Activated T-helper 1 cell treated with anti-CD3 and anti-CD28 coated beads, Interleukin-12 subunit alpha, Interleukin-12 subunit beta, Interleukin-2, Interleukin-4 antibody, amounts not matched to agents 30 ng/mL and 10 ng/mL and 1 ng/mL, durations not matched to agents 14 hours and 24 hours and 36 hours (primary cell): Measurements from ENCODE around the gene ZNF674. TPM values are rescaled to one million over a fixed set of nuclear protein-coding genes. Genes with fewer than 3 reads are reported as not detected.
A peak's percentile ranks its signal among the peaks of the same experiment; 100 is the strongest.

Source experiments
- DNase-seq: peaks from one replicate; pipeline ENCODE4 v3.0.0; 2021; ENCODE audit warnings: low spot score
- H3K27ac Mint-ChIP-seq: one replicate; pipeline ENCODE4 v1.8.0; 2021; ENCODE audit warnings: mild to moderate bottlenecking, mixed read lengths
- H3K27me3 Mint-ChIP-seq: one replicate; pipeline ENCODE4 v1.8.0; 2022; ENCODE audit warnings: mild to moderate bottlenecking, moderate library complexity, mixed read lengths; ENCODE audit not compliant: insufficient read depth
- H3K36me3 Mint-ChIP-seq: one replicate; pipeline ENCODE4 v1.8.0; 2021; ENCODE audit warnings: low read depth, mixed read lengths
- H3K4me1 Mint-ChIP-seq: one replicate; pipeline ENCODE4 v1.8.0; 2021; ENCODE audit warnings: low read depth, mixed read lengths
- H3K4me3 Mint-ChIP-seq: one replicate; pipeline ENCODE4 v1.8.0; 2021; ENCODE audit warnings: mild to moderate bottlenecking, moderate library complexity, mixed read lengths
- H3K9me3 Mint-ChIP-seq: one replicate; pipeline ENCODE4 v1.8.0; 2021; ENCODE audit warnings: mixed read lengths
- intact Hi-C: fragments of 100-400 bp; cut with micrococcal nuclease; formaldehyde crosslinking; loops from one replicate; pipeline ENCODE4 v1.15.1; 2024
- total RNA-seq: library from RNA; stranded (reverse); gene quantifications from 2 replicates; pipeline ENCODE4 v1.2.3, GENCODE V29; 2022

The ZNF674 gene
- 1.8 and 3.5 TPM in 2 replicates for total RNA-seq

DNA sequence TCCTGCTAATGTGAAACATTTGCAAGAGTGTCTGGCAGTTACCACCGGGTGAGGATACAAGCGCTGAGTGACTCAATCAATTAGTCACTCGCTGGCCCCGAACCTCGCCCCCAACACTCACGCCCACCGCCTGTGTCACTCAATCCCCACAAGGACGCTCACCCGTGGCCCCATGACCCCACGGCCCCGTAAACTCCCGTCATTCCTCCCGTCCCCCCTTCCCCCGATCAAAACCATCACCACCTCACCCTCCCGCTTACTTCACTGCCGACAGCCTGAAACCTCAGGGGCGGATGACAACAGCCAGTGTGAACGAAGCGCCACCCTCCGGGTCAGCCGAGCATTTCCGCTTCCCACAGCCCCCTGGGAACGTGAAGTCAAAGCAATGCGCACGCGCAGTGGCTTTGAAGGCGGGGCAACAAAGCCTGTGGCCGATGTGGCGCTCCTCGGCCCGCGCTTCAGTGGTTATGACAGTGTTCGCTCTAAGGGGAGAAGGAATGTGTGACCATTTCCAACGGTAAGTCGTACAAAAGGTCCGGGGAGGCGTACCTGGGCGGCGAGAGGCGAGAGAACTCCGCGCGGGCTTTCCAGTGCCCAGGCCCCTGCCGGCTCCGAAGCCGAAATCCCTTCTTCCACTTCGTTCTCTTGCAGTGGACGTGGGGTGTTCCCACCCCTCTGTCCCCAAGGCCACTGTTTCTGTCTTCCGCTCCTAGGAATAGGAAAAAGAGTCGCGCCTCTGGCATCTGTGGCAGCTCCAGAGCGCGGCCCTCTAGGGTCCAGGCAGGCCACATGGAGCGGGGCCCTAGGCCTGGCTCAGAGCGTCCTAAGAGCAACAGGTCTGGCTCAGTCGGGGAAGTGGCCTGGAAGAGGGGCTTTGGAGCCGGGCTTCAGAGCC, at the start of gene ZNF674:
TSS of gene ZNF674 (minus strand) at position 311 of the 895 bp plus-strand sequence. CDS start 3,334 bp downstream, outside the sequence.
- peak; percentile 90 for DNase-seq
- H3K36me3 Mint-ChIP-seq, result peaks cover 18% of the 10 kb centered on the region
- H3K27ac Mint-ChIP-seq, result peak within 1 kb of the TSS; percentile 97
- H3K4me3 Mint-ChIP-seq, result peak within 1 kb of the TSS; percentile 97
- peaks cover 36% of the 10 kb centered on the region for H3K4me1 Mint-ChIP-seq
- no peaks in the 10 kb centered on the region for H3K27me3 Mint-ChIP-seq
- intact Hi-C loops, result loop anchor here (1.0 to 5.0 kb wide), 7 partner anchors 28 to 584 kb away; partner anchors contain the start of genes CHST7 and SLC9A7
- H3K9me3 Mint-ChIP-seq, result no peaks in the 10 kb centered on the region

- no peaks in the 10 kb centered on the region for H3K9me3 Mint-ChIP-seq
- H3K27me3 Mint-ChIP-seq, result no peaks in the 10 kb centered on the region
- intact Hi-C loops, result no loop called here
- DNase-seq, result no peak
- peaks cover 7% of the 10 kb centered on the region for H3K36me3 Mint-ChIP-seq
- H3K4me1 Mint-ChIP-seq, result peaks cover 29% of the 10 kb centered on the region
- H3K27ac Mint-ChIP-seq, result no peak overlapping the region
- H3K4me3 Mint-ChIP-seq, result no peak overlapping the region
Observed at GRCh38 chrX:46589977-46590723, 44.9 kb upstream of the ZNF674 start.

DNA sequence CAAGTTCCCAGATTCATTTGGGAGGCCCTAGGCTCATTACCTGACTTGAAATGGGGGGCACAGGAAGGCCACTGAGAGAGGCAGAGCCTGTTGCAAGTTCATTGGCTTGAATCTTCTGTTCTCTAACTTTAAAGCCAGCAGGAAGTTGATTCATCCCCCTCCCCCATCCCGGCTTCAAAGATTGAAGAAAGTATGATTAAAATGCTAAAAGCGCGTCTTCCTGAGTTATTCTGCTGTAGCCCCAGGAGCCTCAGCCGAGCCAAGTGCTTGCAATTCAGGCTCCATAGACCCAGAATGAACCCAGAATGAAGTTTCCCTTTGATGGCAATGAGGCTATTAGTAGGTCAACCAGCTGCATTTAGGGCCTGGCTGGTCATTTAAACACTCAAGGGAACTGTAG, 43.0 kb upstream of the ZNF674 start:
- Mint-ChIP-seq H3K27ac (peak overlapping the region; percentile 73), H3K9me3 (no peaks in the 10 kb centered on the region), H3K4me1 (peaks cover 25% of the 10 kb centered on the region), H3K27me3 (no peaks in the 10 kb centered on the region), H3K36me3 (peaks cover 9% of the 10 kb centered on the region), H3K4me3 (peak overlapping the region; percentile 66)
- intact Hi-C loops, result no loop called here
- peak; percentile 17 for DNase-seq

- H3K4me1 Mint-ChIP-seq, result peaks cover 25% of the 10 kb centered on the region
- H3K27me3 Mint-ChIP-seq, result no peaks in the 10 kb centered on the region
- H3K4me3 Mint-ChIP-seq, result peak overlapping the region; percentile 66
- no peaks in the 10 kb centered on the region for H3K9me3 Mint-ChIP-seq
- no peak for DNase-seq
- peaks cover 9% of the 10 kb centered on the region for H3K36me3 Mint-ChIP-seq
- intact Hi-C loops, result loop anchor here (1.0 kb wide), 4 partner anchors 15 to 118 kb away; partner anchors contain the start of gene ZNF674
- peak overlapping the region; percentile 73 for H3K27ac Mint-ChIP-seq
Observed at GRCh38 chrX:46587753-46588171, 42.5 kb upstream of the ZNF674 start.

DNA sequence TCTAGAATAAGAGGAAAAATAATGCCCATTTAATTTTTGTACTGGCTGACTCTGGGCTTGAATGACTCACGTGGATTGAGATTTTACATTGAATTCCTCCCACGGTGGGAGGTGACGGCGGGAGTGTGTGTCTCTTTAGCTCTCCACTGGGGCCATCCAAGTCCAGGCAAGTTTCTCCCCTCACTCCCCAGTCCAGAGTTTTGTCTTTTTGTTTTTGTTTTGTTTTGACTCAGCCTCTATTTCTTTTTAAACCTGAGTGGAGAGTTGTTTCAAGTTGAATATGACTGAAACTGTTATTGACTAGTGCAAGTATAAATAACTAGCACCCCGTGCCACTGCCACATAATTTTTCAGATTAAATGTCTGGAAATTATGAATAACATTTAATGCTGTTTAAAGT, 41.9 kb upstream of the ZNF674 start:
- no peak for DNase-seq
- intact Hi-C loops, result loop anchor here (1.0 kb wide), 4 partner anchors 15 to 118 kb away; partner anchors contain the start of gene ZNF674
- Mint-ChIP-seq H3K4me3 (peak overlapping the region; percentile 3), H3K36me3 (peaks cover 9% of the 10 kb centered on the region), H3K27ac (peak overlapping the region; percentile 70), H3K27me3 (no peaks in the 10 kb centered on the region), H3K4me1 (peaks cover 25% of the 10 kb centered on the region), H3K9me3 (no peaks in the 10 kb centered on the region)

GRCh38 chrX:46584736-46585135, 39.5 kb upstream of the ZNF674 start:
- H3K4me3 Mint-ChIP-seq, result no peak overlapping the region
- H3K27me3 Mint-ChIP-seq, result no peaks in the 10 kb centered on the region
- no peaks in the 10 kb centered on the region for H3K9me3 Mint-ChIP-seq
- no peak overlapping the region for H3K27ac Mint-ChIP-seq
- intact Hi-C loops, result no loop called here
- peaks cover 22% of the 10 kb centered on the region for H3K4me1 Mint-ChIP-seq
- peaks cover 10% of the 10 kb centered on the region for H3K36me3 Mint-ChIP-seq
- no peak for DNase-seq

- intact Hi-C loops, result no loop called here
- Mint-ChIP-seq H3K27me3 (no peaks in the 10 kb centered on the region), H3K4me3 (no peak overlapping the region), H3K4me1 (peaks cover 18% of the 10 kb centered on the region), H3K27ac (no peak overlapping the region), H3K36me3 (peaks cover 13% of the 10 kb centered on the region), H3K9me3 (no peaks in the 10 kb centered on the region)
- DNase-seq, result no peak
Observed at GRCh38 chrX:46582966-46583365, 37.7 kb upstream of the ZNF674 start.

DNA sequence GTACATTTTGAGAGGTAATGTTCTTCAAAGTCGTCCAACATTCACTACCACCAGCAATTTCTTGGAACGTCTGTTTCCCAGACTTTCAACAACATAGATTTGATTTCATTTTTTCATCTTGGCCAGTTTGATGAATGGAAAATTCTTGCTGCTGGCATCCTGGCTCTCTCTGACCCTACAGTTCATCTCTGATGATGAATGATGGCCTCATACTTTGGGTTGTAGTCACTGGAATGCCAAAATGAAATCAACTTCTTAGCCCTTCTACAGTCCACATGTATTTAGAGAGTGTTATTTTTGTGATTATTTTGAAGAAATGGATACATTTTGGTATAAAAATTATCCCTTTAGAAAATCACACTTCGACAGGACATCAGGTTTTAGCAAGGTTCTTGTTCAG, 37.1 kb upstream of the ZNF674 start:
- DNase-seq, result no peak
- no peak overlapping the region for H3K27ac Mint-ChIP-seq
- peaks cover 19% of the 10 kb centered on the region for H3K36me3 Mint-ChIP-seq
- intact Hi-C loops, result no loop called here
- no peak overlapping the region for H3K4me3 Mint-ChIP-seq
- H3K9me3 Mint-ChIP-seq, result no peaks in the 10 kb centered on the region
- H3K27me3 Mint-ChIP-seq, result no peaks in the 10 kb centered on the region
- H3K4me1 Mint-ChIP-seq, result peaks cover 18% of the 10 kb centered on the region

DNA sequence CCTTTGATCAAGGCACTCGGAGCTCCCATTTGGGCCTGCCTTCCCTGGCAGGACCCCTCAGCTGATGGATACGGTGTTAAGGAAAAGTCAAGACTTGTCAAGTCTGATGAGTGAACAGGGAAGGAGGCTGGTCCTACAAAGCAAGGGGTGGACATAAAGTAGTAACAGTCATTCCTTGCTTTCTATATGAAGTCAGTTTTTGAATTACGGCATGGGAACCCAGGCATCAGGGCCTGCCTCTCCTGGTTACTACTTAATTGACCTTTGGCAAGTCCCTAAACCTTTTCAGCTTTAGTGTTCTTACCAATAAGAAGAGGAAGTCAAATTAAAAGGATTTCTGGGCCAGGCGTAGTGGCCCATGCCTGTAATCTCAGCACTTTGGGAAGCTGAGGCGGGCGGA, 35.4 kb upstream of the ZNF674 start:
- peaks cover 23% of the 10 kb centered on the region for H3K36me3 Mint-ChIP-seq
- DNase-seq, result no peak
- H3K4me1 Mint-ChIP-seq, result peaks cover 25% of the 10 kb centered on the region
- no peak overlapping the region for H3K27ac Mint-ChIP-seq
- intact Hi-C loops, result no loop called here
- H3K27me3 Mint-ChIP-seq, result no peaks in the 10 kb centered on the region
- no peaks in the 10 kb centered on the region for H3K9me3 Mint-ChIP-seq
- no peak overlapping the region for H3K4me3 Mint-ChIP-seq

- H3K27me3 Mint-ChIP-seq, result no peaks in the 10 kb centered on the region
- H3K36me3 Mint-ChIP-seq, result peaks cover 23% of the 10 kb centered on the region
- no peak overlapping the region for H3K4me3 Mint-ChIP-seq
- no peak for DNase-seq
- intact Hi-C loops, result loop anchor here (10.0 kb wide), 1 partner anchor 804 kb away; no protein-coding TSS in a partner anchor
- H3K27ac Mint-ChIP-seq, result no peak overlapping the region
- H3K4me1 Mint-ChIP-seq, result peaks cover 25% of the 10 kb centered on the region
- no peaks in the 10 kb centered on the region for H3K9me3 Mint-ChIP-seq
Observed at GRCh38 chrX:46579250-46579649, 34.0 kb upstream of the ZNF674 start.

- Mint-ChIP-seq H3K9me3 (no peaks in the 10 kb centered on the region), H3K4me1 (peaks cover 35% of the 10 kb centered on the region), H3K4me3 (peak overlapping the region; percentile 76), H3K27ac (no peak overlapping the region), H3K27me3 (no peaks in the 10 kb centered on the region), H3K36me3 (peaks cover 19% of the 10 kb centered on the region)
- DNase-seq, result no peak
- intact Hi-C loops, result loop anchor here (10.0 kb wide), 1 partner anchor 803 kb away; no protein-coding TSS in a partner anchor
Observed at GRCh38 chrX:46577221-46578005, 32.2 kb upstream of the ZNF674 start.

DNA sequence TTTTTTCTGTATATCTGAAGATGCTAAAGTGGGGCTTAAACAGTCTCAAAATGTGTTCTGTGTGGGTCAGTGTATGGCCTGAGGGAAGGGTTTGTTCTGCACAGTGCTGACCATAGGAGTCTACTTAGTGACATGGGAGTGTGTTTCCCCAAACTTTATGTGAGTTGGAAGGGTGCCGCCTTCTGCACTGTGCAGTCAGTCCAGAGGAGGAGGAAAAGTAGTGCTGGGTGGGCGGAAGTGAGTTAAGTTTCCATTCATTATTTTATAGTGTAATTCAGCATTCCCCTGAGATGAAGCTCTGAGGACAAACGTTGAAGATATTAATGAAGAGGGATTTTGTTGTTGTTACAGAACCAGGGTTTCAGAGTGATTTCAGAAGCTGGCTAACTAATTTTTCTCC, 31.2 kb upstream of the ZNF674 start:
- Mint-ChIP-seq H3K4me3 (peak overlapping the region; percentile 76), H3K4me1 (peaks cover 44% of the 10 kb centered on the region), H3K27me3 (no peaks in the 10 kb centered on the region), H3K9me3 (no peaks in the 10 kb centered on the region), H3K27ac (peak overlapping the region; percentile 57), H3K36me3 (peaks cover 17% of the 10 kb centered on the region)
- intact Hi-C loops, result loop anchor here (10.0 kb wide), 1 partner anchor 802 kb away; no protein-coding TSS in a partner anchor
- no peak for DNase-seq
